Amniotic stem cell (primary cell): ENCODE results near the gene CCL1.

Experiments used
- DNase-seq: peaks from one replicate; lab custom pipeline; 2025; lab: John Stamatoyannopoulos, UW

Gene CCL1

GRCh38 chr17:34363183-34363661 is at the start of gene CCL1:
CCL1 (minus strand) TSS chr17:34363233; CDS start chr17:34363161, 72 bp downstream.
- DNase-seq: no peak

GRCh38 chr17:34412534-34412933 is 49.5 kb upstream of the CCL1 start:
- DNase-seq: no peak

GRCh38 chr17:34411646-34412421 is 48.8 kb upstream of the CCL1 start:
- no peak for DNase-seq

- DNase-seq: no peak
Measured at GRCh38 chr17:34409352-34409751, 46.3 kb upstream of the CCL1 start.

- no peak for DNase-seq
Measured at GRCh38 chr17:34408439-34408838, 45.4 kb upstream of the CCL1 start.

- DNase-seq: no peak
Measured at GRCh38 chr17:34406226-34406625, 43.2 kb upstream of the CCL1 start.

GRCh38 chr17:34403006-34403405 is 40.0 kb upstream of the CCL1 start:
- no peak for DNase-seq

GRCh38 chr17:34401165-34401564 is 38.1 kb upstream of the CCL1 start:
- no peak for DNase-seq

GRCh38 chr17:34400301-34400931 is 37.4 kb upstream of the CCL1 start:
- DNase-seq: no peak

GRCh38 chr17:34399725-34400124 is 36.7 kb upstream of the CCL1 start:
- no peak for DNase-seq

- DNase-seq: no peak
Measured at GRCh38 chr17:34398990-34399389, 36.0 kb upstream of the CCL1 start.

GRCh38 chr17:34397265-34397664 is 34.2 kb upstream of the CCL1 start:
- DNase-seq: no peak

GRCh38 chr17:34393401-34393800 is 30.4 kb upstream of the CCL1 start:
- no peak for DNase-seq

GRCh38 chr17:34391241-34391640 is 28.2 kb upstream of the CCL1 start:
- DNase-seq: no peak

GRCh38 chr17:34390649-34391048 is 27.6 kb upstream of the CCL1 start:
- no peak for DNase-seq

GRCh38 chr17:34389126-34389750 is 26.2 kb upstream of the CCL1 start:
- no peak for DNase-seq

- DNase-seq: no peak
Measured at GRCh38 chr17:34387566-34387965, 24.5 kb upstream of the CCL1 start.

- DNase-seq: no peak
Measured at GRCh38 chr17:34386697-34387550, 23.9 kb upstream of the CCL1 start.

GRCh38 chr17:34386343-34386696 is 23.3 kb upstream of the CCL1 start:
- DNase-seq: no peak

- no peak for DNase-seq
Measured at GRCh38 chr17:34384822-34385605, 22.0 kb upstream of the CCL1 start.

GRCh38 chr17:34384271-34384670 is 21.2 kb upstream of the CCL1 start:
- no peak for DNase-seq
